Stomach (tissue), 9 donors: Measurements from ENCODE around the gene CFAP77. TPM values are rescaled to one million over a fixed set of nuclear protein-coding genes. Genes with fewer than 3 reads are reported as not detected.
A peak's percentile ranks its signal among the peaks of the same experiment; 100 is the strongest.

Experiments
- DNase-seq, 2 donors: peaks; one replicate each; pipeline versions ENCODE4 v3.0.0 to v3.0.0-alpha.2; 2013 to 2019
- H3K27ac ChIP-seq, 5 donors: fragments of 200-600 bp in 4 of 5; sonication (generic) in 4 of 5; one replicate each; pipeline ENCODE4 v1.5.1; 2013 to 2019; ENCODE audit warnings: mild to moderate bottlenecking in 1 of 5, moderate library complexity in 1 of 5
- H3K27me3 ChIP-seq, 3 donors: fragments of 200-600 bp; sonication (generic); one replicate each; pipeline ENCODE4 v1.5.1; 2017 to 2019; ENCODE audit warnings: mixed run types in 1 of 3
- H3K36me3 ChIP-seq, 4 donors: fragments of 200-600 bp; sonication (generic); 1 replicate in 3 of 4; 2 replicates in 1 of 4; pipeline ENCODE4 v1.5.1; 2016 to 2019
- H3K4me1 ChIP-seq, 4 donors: fragments of 200-600 bp; sonication (generic); one replicate each; pipeline ENCODE4 v1.5.1; 2016 to 2019
- H3K4me3 ChIP-seq, 4 donors: fragments of 200-600 bp; sonication (generic) in 3 of 4; one replicate each; pipeline ENCODE4 v1.5.1; 2016 to 2019; ENCODE audit warnings: mild to moderate bottlenecking in 1 of 4
- H3K9me3 ChIP-seq, 4 donors: fragments of 200-600 bp; sonication (generic); one replicate each; pipeline ENCODE4 v1.5.1; 2016 to 2019
- CTCF ChIP-seq, 7 experiments: fragments of 450-650 bp in 4 of 7; fragments of 200-600 bp in 3 of 7; sonication (generic) in 3 of 7; IDR thresholded peaks; one replicate each; pipeline ENCODE4 v1.5.1; 2016 to 2019; ENCODE audit warnings: antibody characterized with exemption in 7 of 7, control low read depth in 2 of 7, mild to moderate bottlenecking in 1 of 7
- EP300 ChIP-seq: sonication (generic); formaldehyde crosslinking; IDR thresholded peaks from one replicate; pipeline ENCODE4 v1.6.1; 2017; ENCODE audit warnings: antibody characterized with exemption
- POLR2A ChIP-seq, 4 donors: fragments of 450-650 bp; IDR thresholded peaks; one replicate each; pipeline ENCODE4 v1.6.1; 2016; ENCODE audit warnings: antibody characterized with exemption in 4 of 4, control low read depth in 2 of 4, mild to moderate bottlenecking in 1 of 4, moderate library complexity in 1 of 4
- POLR2AphosphoS5 ChIP-seq, 3 donors: sonication (generic); formaldehyde crosslinking; IDR thresholded peaks; one replicate each; pipeline ENCODE4 v1.6.1; 2016; ENCODE audit warnings: antibody characterized with exemption in 3 of 3
- WGBS, 5 donors: extraction: QIAGEN DNeasy Blood & Tissue Kit in 3 of 5; methylation state at CpG; one replicate each; pipeline versions ENCODE4 v1.1.5 to v1.1.7; 2013 to 2018; 5-methylcytosine and 5-hydroxymethylcytosine counted together
- intact Hi-C: fragments of 100-400 bp; cut with DNase I; formaldehyde crosslinking; loops from one replicate; pipeline ENCODE4 v1.15.1; 2023; ENCODE audit warnings: low total_unique reads
- polyA plus RNA-seq, 3 donors: library from polyadenylated mRNA; stranded (reverse); fragments of 200-250 nt; gene quantifications; one replicate each; pipeline ENCODE4 v1.2.3, GENCODE V29; 2013
- total RNA-seq, 5 donors: library from RNA; depleted of rRNA; stranded (reverse); fragments of >200 nt; gene quantifications; one replicate each; pipeline versions ENCODE4 v1.1.0 to v1.2.3, GENCODE V29; 2014 to 2016
- donor health status: healthy with polysubstance abuse.
- donor health status: Bipolar disorder and iron deficiency.
- donor health status: healthy.

Gene CFAP77
- total and polyA plus RNA-seq, 8 donors = not detected

- peaks cover 29 to 100% (median 72%) of the 10 kb centered on the region in 3 donors for H3K27me3 ChIP-seq
- no peak for DNase-seq
- H3K9me3 ChIP-seq = no peaks in the 10 kb centered on the region
- no peak for TF ChIP-seq EP300
- TF ChIP-seq POLR2A (IDR thresholded peaks at IDR 0.05) = no peak
- TF ChIP-seq CTCF (IDR thresholded peaks at IDR 0.05) = no peak
- no peak for TF ChIP-seq POLR2AphosphoS5 (IDR thresholded peaks at IDR 0.05)
- H3K27ac ChIP-seq = no peak overlapping the region
- H3K4me3 ChIP-seq = no peak overlapping the region
- H3K4me1 ChIP-seq = peaks cover 4 to 24% (median 13%) of the 10 kb centered on the region in 4 donors
- H3K36me3 ChIP-seq = no peaks in the 10 kb centered on the region
- intact Hi-C loops = no loop called here
These were observed 167.1 kb downstream of the CFAP77 start for GRCh38 chr9:132577119-132577518.

GRCh38 chr9:132578367-132578932 lies 168.4 kb downstream of the CFAP77 start:
- 31 to 52% (median 36%) methylated on average over 7 of the region's 7 CpGs for WGBS, 5 donors
- peaks cover 37 to 100% (median 81%) of the 10 kb centered on the region in 3 donors for H3K27me3 ChIP-seq
- no peak for DNase-seq
- intact Hi-C loops = no loop called here
- H3K4me1 ChIP-seq = peaks cover 5 to 29% (median 18%) of the 10 kb centered on the region in 4 donors
- TF ChIP-seq POLR2A (IDR thresholded peaks at IDR 0.05) (no peak), POLR2AphosphoS5 (IDR thresholded peaks at IDR 0.05) (no peak), EP300 (no peak), CTCF (IDR thresholded peaks at IDR 0.05) (no peak)
- no peak overlapping the region for H3K4me3 ChIP-seq
- no peaks in the 10 kb centered on the region for H3K9me3 ChIP-seq
- H3K27ac ChIP-seq = no peak overlapping the region
- H3K36me3 ChIP-seq = no peaks in the 10 kb centered on the region

- 4 to 11% (median 9%) methylated on average over 15 of the region's 15 CpGs for WGBS, 5 donors
- intact Hi-C loops = no loop called here
- no peak for DNase-seq
- H3K27me3 ChIP-seq = peaks cover 47 to 100% (median 91%) of the 10 kb centered on the region in 3 donors
- H3K4me3 ChIP-seq = no peak overlapping the region
- TF ChIP-seq EP300 = no peak
- TF ChIP-seq POLR2A (IDR thresholded peaks at IDR 0.05) = no peak
- TF ChIP-seq CTCF (IDR thresholded peaks at IDR 0.05) = no peak
- TF ChIP-seq POLR2AphosphoS5 (IDR thresholded peaks at IDR 0.05) = no peak
- H3K36me3 ChIP-seq = no peaks in the 10 kb centered on the region
- no peaks in the 10 kb centered on the region for H3K9me3 ChIP-seq
- H3K27ac ChIP-seq = no peak overlapping the region
- H3K4me1 ChIP-seq = peaks cover 5 to 29% (median 18%) of the 10 kb centered on the region in 4 donors
These were observed 169.4 kb downstream of the CFAP77 start for GRCh38 chr9:132579427-132579798.

GRCh38 chr9:132582276-132582785 lies 172.3 kb downstream of the CFAP77 start, which contains the start of gene BARHL1:
BARHL1 (plus strand) TSS chr9:132582606; CDS start chr9:132582798, 192 bp downstream.
- no peak for DNase-seq
- H3K4me1 ChIP-seq = peaks cover 5 to 39% (median 21%) of the 10 kb centered on the region in 4 donors
- H3K36me3 ChIP-seq = no peaks in the 10 kb centered on the region
- WGBS, 5 donors = 5 to 9% (median 5%) methylated on average over 30 to 36 of the region's 36 CpGs
- H3K27ac ChIP-seq = no peak within 1 kb of the TSS
- peak within 1 kb of the TSS; percentile 19 to 47 (median 34) for H3K4me3 ChIP-seq
- H3K9me3 ChIP-seq = no peaks in the 10 kb centered on the region
- no peak for TF ChIP-seq CTCF (IDR thresholded peaks at IDR 0.05)
- TF ChIP-seq POLR2A (IDR thresholded peaks at IDR 0.05) = no peak
- TF ChIP-seq EP300 = no peak
- TF ChIP-seq POLR2AphosphoS5 (IDR thresholded peaks at IDR 0.05) = no peak
- intact Hi-C loops = no loop called here
- peaks cover 67 to 100% (median 98%) of the 10 kb centered on the region in 3 donors for H3K27me3 ChIP-seq
